ENCODE measurements around the gene CNTNAP2. TPM values are rescaled to one million over a fixed set of nuclear protein-coding genes. Genes with fewer than 3 reads are reported as not detected.

CNTNAP2 gene
- total RNA-seq, 1 donor from 2014 or later: 4.2 TPM

DNA sequence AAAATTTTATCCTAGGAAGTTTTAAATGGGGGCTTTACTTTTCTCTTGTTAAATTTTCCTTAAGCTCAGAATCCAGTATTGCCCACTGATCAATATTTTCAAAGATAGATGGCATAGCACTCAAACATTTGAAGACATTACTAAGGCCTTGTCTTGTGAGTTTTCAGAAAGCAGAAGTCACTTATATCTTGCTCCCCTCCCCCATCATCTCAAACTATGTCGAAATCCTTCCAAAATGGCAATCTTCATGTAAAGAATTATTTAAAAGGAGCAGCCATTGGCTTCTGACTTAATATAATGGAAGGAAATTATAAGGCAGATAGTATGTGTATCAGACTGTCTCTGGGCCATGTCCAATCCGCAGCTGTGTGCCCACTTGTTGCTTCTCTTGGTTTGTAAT is 1920.4 kb downstream of the CNTNAP2 start:
- Mint-ChIP-seq H3K27me3 (ENCODE audit: low read depth) (no peaks in the 10 kb centered on the region), H3K9me3 (peaks cover 4% of the 10 kb centered on the region), H3K27ac (no peak overlapping the region), H3K4me1 (peaks cover 23% of the 10 kb centered on the region), H3K4me3 (no peak overlapping the region), H3K36me3 (no peaks in the 10 kb centered on the region)
- TF ChIP-seq, protein P1, sequence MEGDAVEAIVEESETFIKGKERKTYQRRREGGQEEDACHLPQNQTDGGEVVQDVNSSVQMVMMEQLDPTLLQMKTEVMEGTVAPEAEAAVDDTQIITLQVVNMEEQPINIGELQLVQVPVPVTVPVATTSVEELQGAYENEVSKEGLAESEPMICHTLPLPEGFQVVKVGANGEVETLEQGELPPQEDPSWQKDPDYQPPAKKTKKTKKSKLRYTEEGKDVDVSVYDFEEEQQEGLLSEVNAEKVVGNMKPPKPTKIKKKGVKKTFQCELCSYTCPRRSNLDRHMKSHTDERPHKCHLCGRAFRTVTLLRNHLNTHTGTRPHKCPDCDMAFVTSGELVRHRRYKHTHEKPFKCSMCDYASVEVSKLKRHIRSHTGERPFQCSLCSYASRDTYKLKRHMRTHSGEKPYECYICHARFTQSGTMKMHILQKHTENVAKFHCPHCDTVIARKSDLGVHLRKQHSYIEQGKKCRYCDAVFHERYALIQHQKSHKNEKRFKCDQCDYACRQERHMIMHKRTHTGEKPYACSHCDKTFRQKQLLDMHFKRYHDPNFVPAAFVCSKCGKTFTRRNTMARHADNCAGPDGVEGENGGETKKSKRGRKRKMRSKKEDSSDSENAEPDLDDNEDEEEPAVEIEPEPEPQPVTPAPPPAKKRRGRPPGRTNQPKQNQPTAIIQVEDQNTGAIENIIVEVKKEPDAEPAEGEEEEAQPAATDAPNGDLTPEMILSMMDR (IDR thresholded peaks at IDR 0.05; ENCODE audit: unreplicated experiment): no peak
- no peak for DNase-seq (ENCODE audit: low spot score in 2 of 2, unreplicated experiment in 2 of 2)

DNA sequence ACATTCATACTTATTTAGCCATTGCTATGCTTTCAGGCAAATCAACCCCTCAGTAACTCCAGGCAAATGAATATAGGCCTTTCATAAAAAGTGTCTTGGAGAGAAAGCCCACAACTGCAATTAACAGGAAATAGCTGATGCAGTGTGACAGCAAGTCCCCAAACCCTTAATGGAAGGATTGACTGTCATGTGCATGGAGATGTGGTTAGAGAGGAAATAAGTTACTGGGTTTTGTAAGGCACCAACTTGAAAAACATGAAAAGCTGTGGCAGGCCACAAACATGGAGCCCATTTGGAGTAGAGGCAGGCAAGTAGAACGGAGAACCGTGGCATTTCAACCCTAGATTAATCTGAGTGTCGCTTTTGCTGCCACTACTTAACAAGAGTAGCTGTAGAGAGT is 1924.6 kb downstream of the CNTNAP2 start:
- Mint-ChIP-seq H3K4me1 (peaks cover 15% of the 10 kb centered on the region), H3K27ac (no peak overlapping the region), H3K9me3 (peaks cover 8% of the 10 kb centered on the region), H3K36me3 (no peaks in the 10 kb centered on the region), H3K27me3 (ENCODE audit: low read depth) (no peaks in the 10 kb centered on the region), H3K4me3 (no peak overlapping the region)
- DNase-seq (ENCODE audit: low spot score in 2 of 2, unreplicated experiment in 2 of 2): no peak
- TF ChIP-seq, protein P1 (IDR thresholded peaks at IDR 0.05; ENCODE audit: unreplicated experiment): no peak

DNA sequence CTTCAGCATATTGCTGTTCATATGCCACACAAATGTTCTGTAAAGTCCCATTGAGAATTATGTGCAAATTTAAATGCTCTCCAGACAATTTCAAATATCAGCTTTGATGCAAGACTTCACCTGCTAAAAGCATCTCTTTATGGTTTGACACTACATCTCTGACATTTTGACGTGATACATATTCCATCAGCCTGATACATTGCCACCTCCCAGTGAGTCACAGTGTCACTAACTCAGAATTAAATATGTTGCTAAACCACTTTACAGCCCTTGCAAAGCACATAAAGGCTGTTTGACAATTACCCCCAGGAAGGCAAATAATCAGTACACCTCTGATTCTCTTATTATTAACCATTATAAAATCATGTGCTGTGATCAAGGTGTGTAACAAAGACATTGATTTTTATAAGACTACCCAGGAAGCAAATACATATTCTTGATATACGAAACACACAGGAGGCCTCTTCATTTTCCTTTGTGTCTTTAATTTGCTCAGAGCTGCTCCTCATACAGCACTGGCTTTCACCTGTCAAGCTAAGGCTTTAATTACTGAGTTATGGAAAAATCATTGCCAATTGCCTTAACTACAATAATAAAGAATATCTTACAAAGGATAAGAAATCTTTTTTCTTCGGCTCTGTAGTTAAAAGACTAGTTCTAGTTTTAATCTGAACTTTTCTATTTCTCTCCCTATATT is 1926.5 kb downstream of the CNTNAP2 start:
- no peak overlapping the region for H3K4me3 Mint-ChIP-seq
- no peak for DNase-seq (ENCODE audit: low spot score in 2 of 2, unreplicated experiment in 2 of 2)
- TF ChIP-seq, protein P1 (IDR thresholded peaks at IDR 0.05; ENCODE audit: unreplicated experiment): no peak
- H3K27me3 Mint-ChIP-seq (ENCODE audit: low read depth): no peaks in the 10 kb centered on the region
- H3K36me3 Mint-ChIP-seq: no peaks in the 10 kb centered on the region
- no peak overlapping the region for H3K27ac Mint-ChIP-seq
- H3K9me3 Mint-ChIP-seq: peaks cover 12% of the 10 kb centered on the region
- peaks cover 15% of the 10 kb centered on the region for H3K4me1 Mint-ChIP-seq

DNA sequence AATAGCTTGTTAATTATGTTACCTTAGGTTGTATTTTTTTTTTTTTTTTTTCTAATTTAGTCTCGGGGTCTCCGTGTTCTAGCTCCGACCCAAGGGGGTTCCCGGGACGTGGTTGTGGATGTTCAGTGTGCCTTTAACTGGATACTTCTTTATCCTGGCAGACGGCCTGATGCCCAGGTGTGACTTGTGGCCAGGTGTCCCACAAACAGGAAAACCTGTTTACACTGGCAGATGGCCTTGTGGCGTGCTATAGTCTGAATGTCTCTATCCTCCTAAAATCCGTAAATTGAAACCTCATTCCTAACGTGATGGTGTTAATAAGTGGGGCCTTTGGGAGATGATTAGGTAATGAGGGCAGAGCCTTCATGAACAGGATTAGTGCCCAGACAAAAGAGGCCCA is 1927.6 kb downstream of the CNTNAP2 start:
- Mint-ChIP-seq H3K27ac (no peak overlapping the region), H3K36me3 (no peaks in the 10 kb centered on the region), H3K4me1 (peaks cover 15% of the 10 kb centered on the region), H3K27me3 (ENCODE audit: low read depth) (no peaks in the 10 kb centered on the region), H3K4me3 (no peak overlapping the region), H3K9me3 (peaks cover 12% of the 10 kb centered on the region)
- TF ChIP-seq, protein P1 (IDR thresholded peaks at IDR 0.05; ENCODE audit: unreplicated experiment): no peak
- DNase-seq (ENCODE audit: low spot score in 2 of 2, unreplicated experiment in 2 of 2): no peak

DNA sequence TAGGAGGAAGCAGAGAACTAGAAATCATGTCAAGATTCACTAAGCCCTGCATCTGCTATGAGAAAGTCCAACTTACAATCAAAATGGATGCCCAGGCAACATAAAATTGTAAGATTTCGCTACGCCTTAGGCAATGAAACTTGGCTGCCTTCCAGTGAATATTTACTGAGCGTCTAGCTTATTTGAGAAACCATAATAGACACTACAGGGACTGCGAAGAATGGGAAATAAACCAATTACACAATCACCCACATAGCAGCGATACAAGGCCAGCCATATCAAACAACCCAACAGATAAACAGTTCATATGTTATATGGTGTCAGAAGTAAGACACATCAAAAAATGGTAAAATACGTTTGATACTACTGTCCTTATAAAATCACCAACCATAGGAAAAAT is 1928.9 kb downstream of the CNTNAP2 start:
- no peak overlapping the region for H3K27ac Mint-ChIP-seq
- H3K9me3 Mint-ChIP-seq: peaks cover 9% of the 10 kb centered on the region
- H3K27me3 Mint-ChIP-seq (ENCODE audit: low read depth): no peaks in the 10 kb centered on the region
- no peaks in the 10 kb centered on the region for H3K36me3 Mint-ChIP-seq
- H3K4me3 Mint-ChIP-seq: no peak overlapping the region
- TF ChIP-seq, protein P1 (IDR thresholded peaks at IDR 0.05; ENCODE audit: unreplicated experiment): no peak
- DNase-seq (ENCODE audit: low spot score in 2 of 2, unreplicated experiment in 2 of 2): no peak
- H3K4me1 Mint-ChIP-seq: peaks cover 15% of the 10 kb centered on the region
